ENCODE data around the gene SUSD6. TPM values are rescaled to one million over a fixed set of nuclear protein-coding genes. Genes with fewer than 3 reads are reported as not detected.

Gene SUSD6
- total and polyA plus RNA-seq, 12 donors, result 5.9 to 46.3 (median 25.2) TPM

- DNase-seq (peak in 1 of 2 donors; percentile 37), ATAC-seq (peak in 7 of 8 donors; percentile 34 to 71 (median 50))
- Histone ChIP-seq H3K27ac (peak overlapping the region in 9 of 10 donors; percentile 35 to 91 (median 80)), H3K27me3 (no peaks in the 10 kb centered on the region), H3K36me3 (no peaks in the 10 kb centered on the region), H3K4me1 (peaks cover 36 to 100% (median 79%) of the 10 kb centered on the region in 9 donors), H3K9me3 (no peaks in the 10 kb centered on the region), H3K4me3 (peak overlapping the region in 1 of 10 donors; percentile 31)
- intact Hi-C loops (cut with DNase I), result loop anchor here in 4 of 10 donors (5.0 kb wide), 3 partner anchors 36 to 64 kb away; partner anchors contain the start of gene SUSD6 (in 2 of the 4)
- TF ChIP-seq CTCF (IDR thresholded peaks at IDR 0.05), result no peak
- WGBS, 2 donors, result 71 to 76% methylated on average over 10 of the region's 10 CpGs
Observed at GRCh38 chr14:69652942-69653684, 41.7 kb downstream of the SUSD6 start.

GRCh38 chr14:69654116-69654515 lies 42.7 kb downstream of the SUSD6 start:
- H3K4me3 ChIP-seq, result peak overlapping the region in 1 of 10 donors; percentile 31
- peaks cover 0 to 8% (median 0%) of the 10 kb centered on the region in 9 donors for H3K36me3 ChIP-seq
- ATAC-seq, result no peak
- intact Hi-C loops (cut with DNase I), result loop anchor here in 4 of 10 donors (5.0 kb wide), 3 partner anchors 37 to 63 kb away; partner anchors contain the start of gene SUSD6 (in 2 of the 4)
- H3K27me3 ChIP-seq, result no peaks in the 10 kb centered on the region
- peak overlapping the region in 6 of 10 donors; percentile 1 to 91 (median 58) for H3K27ac ChIP-seq
- no peak for DNase-seq
- WGBS, 2 donors, result 53 to 60% methylated on average over 3 of the region's 3 CpGs
- H3K4me1 ChIP-seq, result peaks cover 35 to 100% (median 77%) of the 10 kb centered on the region in 9 donors
- no peaks in the 10 kb centered on the region for H3K9me3 ChIP-seq
- TF ChIP-seq CTCF (IDR thresholded peaks at IDR 0.05), result no peak

- DNase-seq, result no peak
Observed at GRCh38 chr14:69657950-69658355, 46.6 kb downstream of the SUSD6 start.

More at GRCh38 chr14:69657950-69658355, 46.6 kb downstream of the SUSD6 start:
- Histone ChIP-seq H3K36me3 (peaks cover 0 to 43% (median 0%) of the 10 kb centered on the region in 9 donors), H3K4me1 (peaks cover 9 to 100% (median 72%) of the 10 kb centered on the region in 9 donors), H3K27ac (peak overlapping the region in 8 of 10 donors; percentile 17 to 80 (median 55)), H3K9me3 (no peaks in the 10 kb centered on the region), H3K27me3 (no peaks in the 10 kb centered on the region), H3K4me3 (no peak overlapping the region)
- TF ChIP-seq CTCF (IDR thresholded peaks at IDR 0.05), result no peak
- ATAC-seq, result peak in 6 of 8 donors; percentile 22 to 53 (median 40)
- 26 to 38% methylated on average over 9 of the region's 9 CpGs for WGBS, 2 donors
- intact Hi-C loops (cut with DNase I), result no loop called here
